Hepatocyte (in vitro differentiated cells): ENCODE results near the gene BEX2. TPM values are rescaled to one million over a fixed set of nuclear protein-coding genes. Genes with fewer than 3 reads are reported as not detected.

Experiments used
- DNase-seq: peaks from one replicate; pipeline ENCODE4 v3.0.0-alpha.2; 2016; ENCODE audit warnings: low spot score
- H2AFZ ChIP-seq: fragments of 200-600 bp; sonication (generic); 2 replicates; pipeline ENCODE4 v1.6.0; 2016; ENCODE audit warnings: antibody characterized with exemption, mild to moderate bottlenecking
- H3K27ac ChIP-seq: fragments of 200-600 bp; sonication (generic); 2 replicates; pipeline ENCODE4 v1.5.1; 2016; ENCODE audit warnings: mild to moderate bottlenecking
- H3K27me3 ChIP-seq: fragments of 200-600 bp; sonication (generic); 2 replicates; pipeline ENCODE4 v1.6.1; 2016
- H3K36me3 ChIP-seq: fragments of 200-600 bp; sonication (generic); replicated peaks from 2 replicates; pipeline ENCODE4 v1.5.1; 2016; ENCODE audit warnings: low read depth; ENCODE audit not compliant: insufficient read depth
- H3K4me1 ChIP-seq: fragments of 200-600 bp; sonication (generic); 2 replicates; pipeline ENCODE4 v1.5.1; 2016; ENCODE audit warnings: mild to moderate bottlenecking, moderate library complexity; ENCODE audit not compliant: insufficient read depth
- H3K4me2 ChIP-seq: fragments of 200-600 bp; sonication (generic); 2 replicates; pipeline ENCODE4 v1.6.0; 2016
- H3K4me3 ChIP-seq: fragments of 200-600 bp; sonication (generic); 2 replicates; pipeline ENCODE4 v1.5.1; 2016; ENCODE audit warnings: mild to moderate bottlenecking
- H3K79me2 ChIP-seq: fragments of 200-600 bp; sonication (generic); 2 replicates; pipeline ENCODE4 v1.6.0; 2017; ENCODE audit warnings: mild to moderate bottlenecking
- H3K9me2 ChIP-seq: fragments of 200-600 bp; sonication (generic); replicated peaks from 2 replicates; pipeline ENCODE4 v1.6.0; 2017; ENCODE audit warnings: mild to moderate bottlenecking; ENCODE audit not compliant: insufficient read depth
- H3K9me3 ChIP-seq: fragments of 200-600 bp; sonication (generic); 2 replicates; pipeline ENCODE4 v1.5.1; 2016; ENCODE audit warnings: low read depth, mild to moderate bottlenecking
- H4K20me1 ChIP-seq: fragments of 200-600 bp; sonication (generic); 2 replicates; pipeline ENCODE4 v1.6.0; 2016; ENCODE audit warnings: mild to moderate bottlenecking; ENCODE audit not compliant: insufficient read depth, poor library complexity, severe bottlenecking
- CTCF ChIP-seq: fragments of 200-600 bp; sonication (generic); IDR thresholded peaks from 2 replicates; pipeline ENCODE4 v1.5.1; 2016; ENCODE audit warnings: antibody characterized with exemption, mild to moderate bottlenecking; ENCODE audit not compliant: poor library complexity
- EZH2 ChIP-seq: fragments of 200-600 bp; sonication (generic); IDR thresholded peaks from 2 replicates; pipeline ENCODE4 v1.6.1; 2016; ENCODE audit warnings: antibody characterized with exemption, mild to moderate bottlenecking, borderline replicate concordance
- EZH2phosphoT487 ChIP-seq: fragments of 200-600 bp; sonication (generic); IDR thresholded peaks from one replicate; pipeline ENCODE4 v1.6.1; 2018; ENCODE audit warnings: antibody characterized with exemption, mild to moderate bottlenecking, low read depth, moderate library complexity; ENCODE audit not compliant: unreplicated experiment, severe bottlenecking
- WGBS: methylation state at CpG from one replicate; pipeline ENCODE4 v1.1.6; 2016; ENCODE audit warnings: low lambda C conversion rate; ENCODE audit errors: missing lambda C conversion rate; 5-methylcytosine and 5-hydroxymethylcytosine counted together
- polyA plus RNA-seq: library from polyadenylated mRNA; unstranded; fragments of >200 nt; fragmentation: Nextera tagmentation; extraction: Ambion mirVana; gene quantifications from 2 replicates; pipeline ENCODE4 v1.2.1, GENCODE V29; 2016
- total RNA-seq: library from RNA; depleted of rRNA; stranded (reverse); fragments of >200 nt; gene quantifications from 2 replicates; pipeline ENCODE4 v1.2.3, GENCODE V29; 2014

BEX2 gene
- total and polyA plus RNA-seq, 2 experiments from 2014 or later, result 37.7 to 45.4 TPM

GRCh38 chrX:103330681-103331288 lies 20.0 kb upstream of the BEX2 start:
- H3K4me2 ChIP-seq, result peak overlapping the region; percentile 48
- H3K4me1 ChIP-seq, result no peaks in the 10 kb centered on the region
- H3K4me3 ChIP-seq, result no peak overlapping the region
- peak overlapping the region; percentile 26 for H2AFZ ChIP-seq
- H3K27ac ChIP-seq, result peak overlapping the region; percentile 60
- H3K27me3 ChIP-seq, result no peaks in the 10 kb centered on the region
- no peaks in the 10 kb centered on the region for H4K20me1 ChIP-seq
- no peaks in the 10 kb centered on the region for H3K9me3 ChIP-seq
- H3K79me2 ChIP-seq, result no peaks in the 10 kb centered on the region
- no peaks in the 10 kb centered on the region for H3K36me3 ChIP-seq
- no peaks in the 10 kb centered on the region for H3K9me2 ChIP-seq
- WGBS, result 50% methylated on average over 19 of the region's 21 CpGs
- TF ChIP-seq CTCF, result no peak
- TF ChIP-seq EZH2phosphoT487, result no peak
- DNase-seq, result peak; percentile 20

GRCh38 chrX:103329991-103330390 lies 19.2 kb upstream of the BEX2 start, which contains the start of gene TCEAL7:
Gene TCEAL7, plus strand, starts transcription at chrX:103330239. Its CDS starts 1,165 bp downstream, at chrX:103331404.
- Histone ChIP-seq H3K4me1 (no peaks in the 10 kb centered on the region), H3K27me3 (no peaks in the 10 kb centered on the region), H3K9me2 (no peaks in the 10 kb centered on the region), H4K20me1 (no peaks in the 10 kb centered on the region), H3K36me3 (no peaks in the 10 kb centered on the region), H3K4me3 (no peak within 1 kb of the TSS), H3K4me2 (peak within 1 kb of the TSS; percentile 48), H3K27ac (peak within 1 kb of the TSS; percentile 60), H3K79me2 (no peaks in the 10 kb centered on the region), H3K9me3 (no peaks in the 10 kb centered on the region), H2AFZ (peak within 1 kb of the TSS; percentile 26)
- peak; percentile 14 for DNase-seq
- TF ChIP-seq EZH2phosphoT487, result no peak
- TF ChIP-seq CTCF, result no peak
- no peak for TF ChIP-seq EZH2
- 57% methylated on average over 11 of the region's 11 CpGs for WGBS

- WGBS, result 71% methylated on average over 3 of the region's 3 CpGs
- TF ChIP-seq CTCF (no peak), EZH2phosphoT487 (no peak), EZH2 (no peak)
- H3K27ac ChIP-seq, result no peak overlapping the region
These were observed 600 bp upstream of the BEX2 start for GRCh38 chrX:103311399-103311780.

More at GRCh38 chrX:103311399-103311780, 600 bp upstream of the BEX2 start:
- no peaks in the 10 kb centered on the region for H3K9me2 ChIP-seq
- H3K4me3 ChIP-seq, result no peak overlapping the region
- DNase-seq, result no peak
- H3K9me3 ChIP-seq, result no peaks in the 10 kb centered on the region
- H3K79me2 ChIP-seq, result no peaks in the 10 kb centered on the region
- H3K4me1 ChIP-seq, result no peaks in the 10 kb centered on the region
- H3K27me3 ChIP-seq, result no peaks in the 10 kb centered on the region
- peak overlapping the region; percentile 71 for H3K4me2 ChIP-seq
- peak overlapping the region; percentile 46 for H2AFZ ChIP-seq
- H4K20me1 ChIP-seq, result no peaks in the 10 kb centered on the region
- H3K36me3 ChIP-seq, result no peaks in the 10 kb centered on the region
